ENCODE results near the gene SENP6.
A peak's percentile ranks its signal among the peaks of the same experiment; 100 is the strongest.
"Not testable (repeated sequence)": the region's sequence is repeated elsewhere in the genome, so short reads cannot be mapped to it uniquely, and the experiment has no call there.

Gene SENP6

DNA sequence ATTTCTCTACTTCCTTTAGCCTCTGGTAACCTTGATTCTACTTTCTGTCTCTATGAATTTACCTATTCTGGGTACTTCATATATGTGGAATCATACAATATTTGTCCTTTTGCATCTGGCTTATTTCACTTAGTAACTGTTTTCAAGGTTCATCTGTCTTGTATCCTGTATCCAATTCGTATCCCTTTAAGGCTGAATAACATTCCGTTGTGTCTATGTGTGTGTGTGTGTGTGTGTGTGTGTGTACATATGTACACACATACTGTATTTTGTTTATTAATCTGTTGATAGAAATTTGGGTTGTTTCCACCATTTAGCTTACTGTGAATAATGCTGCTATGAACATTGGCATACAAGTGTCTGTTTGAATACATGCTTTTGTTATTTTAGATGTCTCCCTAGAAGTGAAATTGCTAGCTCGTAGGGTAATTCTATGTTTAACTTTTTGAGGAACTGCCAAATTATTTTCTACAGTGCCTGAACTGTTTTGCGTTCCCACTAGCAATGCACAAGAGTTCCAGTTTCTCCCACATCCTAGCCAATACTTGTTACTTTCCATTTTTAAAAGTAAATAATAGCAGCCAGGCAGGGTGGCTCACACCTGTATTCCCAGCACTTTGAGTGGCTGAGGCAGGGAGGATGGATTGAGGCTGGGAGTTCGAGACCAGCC is 17.7 kb downstream of the SENP6 start:
- no peak for TF ChIP-seq POLR2AphosphoS5 (IDR thresholded peaks at IDR 0.05; ENCODE audit: low read depth, low read length)
- no peak for TF ChIP-seq POLR2A (IDR thresholded peaks at IDR 0.05; ENCODE audit: low read depth, low read length)
- no peak for TF ChIP-seq TAF1 (IDR thresholded peaks at IDR 0.05; ENCODE audit: low read depth, low read length)
- no peak for TF ChIP-seq SPI1 (IDR thresholded peaks at IDR 0.05; ENCODE audit: low read depth, low read length)
- no peak for TF ChIP-seq POU2F2 (IDR thresholded peaks at IDR 0.05; ENCODE audit: low read depth, low read length)
- no peak for TF ChIP-seq PAX5 (IDR thresholded peaks at IDR 0.05; ENCODE audit: insufficient read depth, low read length, severe bottlenecking)
- peak; percentile 78 for FAIRE-seq

DNA sequence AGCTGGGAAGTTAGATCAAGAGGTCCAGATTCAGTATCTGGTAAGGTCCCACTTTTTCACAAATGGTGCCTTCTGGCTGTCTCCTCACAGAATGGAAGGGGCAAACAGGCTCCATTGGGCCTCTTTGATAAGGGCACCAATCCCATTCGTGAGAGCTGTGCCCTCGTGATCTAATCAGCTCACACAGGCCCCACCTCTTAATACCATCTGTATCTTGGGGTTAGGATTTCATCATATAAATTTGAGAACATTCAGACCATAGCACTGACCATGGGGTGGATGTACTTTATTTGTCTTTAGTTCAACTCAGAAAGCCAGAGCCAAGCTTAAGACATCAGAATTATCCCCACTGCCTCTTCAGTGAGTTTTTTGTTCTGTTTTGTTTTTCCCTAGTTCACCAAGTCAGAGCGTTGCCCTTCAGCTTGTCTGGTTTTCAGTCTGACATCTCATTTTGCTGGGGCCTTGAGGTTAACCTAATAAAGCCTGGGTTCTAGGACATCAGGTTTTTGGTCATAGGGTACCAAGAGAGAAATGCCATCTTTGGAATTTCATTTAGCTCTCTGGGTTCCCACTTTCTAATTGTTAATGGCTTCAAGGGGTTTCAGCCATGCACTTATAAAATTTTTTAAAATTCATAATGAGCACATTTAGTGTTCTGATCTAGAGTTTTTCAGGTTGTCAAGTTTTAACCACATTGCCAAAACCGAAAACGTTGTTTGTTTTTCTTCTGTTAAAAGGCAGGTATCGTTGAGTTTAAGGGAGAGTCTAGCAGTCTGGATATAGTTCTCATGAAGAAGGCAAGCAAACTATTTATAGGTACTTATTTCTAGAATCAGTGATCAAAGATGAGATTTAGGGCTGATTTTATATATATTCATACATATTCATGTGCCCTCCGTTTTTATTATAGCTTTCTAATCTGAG is 19.0 kb downstream of the SENP6 start:
- DNase-seq (ENCODE audit: insufficient read length, low spot score) = no peak
- FAIRE-seq = no peak
- no peak for TF ChIP-seq POU2F2 (IDR thresholded peaks at IDR 0.05; ENCODE audit: low read depth, low read length)
- no peak for TF ChIP-seq POLR2A (IDR thresholded peaks at IDR 0.05; ENCODE audit: low read depth, low read length)
- TF ChIP-seq TAF1 (IDR thresholded peaks at IDR 0.05; ENCODE audit: low read depth, low read length) = no peak
- TF ChIP-seq SPI1 (IDR thresholded peaks at IDR 0.05; ENCODE audit: low read depth, low read length) = no peak

More for the DNA sequence above, 17.7 kb downstream of the SENP6 start:
- DNase-seq (ENCODE audit: insufficient read length, low spot score) = no peak

DNA sequence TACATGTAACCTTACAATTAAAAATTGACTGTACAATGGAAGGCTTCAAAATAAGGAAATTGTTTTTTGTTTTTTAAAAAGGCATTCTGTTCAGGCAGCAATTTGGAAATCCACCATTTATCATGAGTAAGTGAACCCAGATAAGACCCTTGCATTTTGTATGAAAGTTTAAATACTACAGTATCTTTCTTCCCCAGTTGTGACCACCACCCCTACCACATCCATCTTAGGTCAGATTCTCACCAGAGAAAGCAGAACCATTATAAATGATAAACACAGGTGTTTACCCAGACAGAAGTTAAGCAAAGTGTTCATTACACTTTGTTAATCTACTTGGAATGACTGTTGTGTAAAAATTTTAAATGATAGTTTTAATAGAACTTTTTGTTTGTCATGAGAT is 20.2 kb downstream of the SENP6 start:
- FAIRE-seq (no peak), DNase-seq (ENCODE audit: insufficient read length, low spot score) (no peak)
- TF ChIP-seq POLR2A (IDR thresholded peaks at IDR 0.05; ENCODE audit: low read depth, low read length) = no peak
- no peak for TF ChIP-seq SPI1 (IDR thresholded peaks at IDR 0.05; ENCODE audit: low read depth, low read length)
- TF ChIP-seq POU2F2 (IDR thresholded peaks at IDR 0.05; ENCODE audit: low read depth, low read length) = no peak
- TF ChIP-seq PAX5 (IDR thresholded peaks at IDR 0.05; ENCODE audit: insufficient read depth, low read length, severe bottlenecking) = no peak
- no peak for TF ChIP-seq TAF1 (IDR thresholded peaks at IDR 0.05; ENCODE audit: low read depth, low read length)
- no peak for TF ChIP-seq POLR2AphosphoS5 (IDR thresholded peaks at IDR 0.05; ENCODE audit: low read depth, low read length)

DNA sequence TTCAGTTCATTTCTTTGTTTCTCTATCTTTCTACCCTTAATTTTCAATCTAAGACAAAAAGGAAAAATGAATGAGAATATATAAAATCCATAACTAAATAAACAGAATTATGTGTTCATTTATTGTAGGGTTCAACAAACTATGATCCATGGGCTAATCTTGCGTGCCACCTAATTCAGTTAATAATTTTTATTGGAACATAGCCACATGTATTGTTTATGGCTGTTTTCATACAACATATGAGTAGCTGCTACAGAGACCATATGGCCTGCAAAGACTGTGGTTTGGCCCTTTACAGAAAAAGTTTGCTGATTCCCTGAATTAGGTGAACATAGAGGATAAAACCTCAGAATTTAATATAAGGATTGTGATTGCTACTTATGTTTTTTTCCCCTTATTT is 21.8 kb downstream of the SENP6 start:
- TF ChIP-seq POLR2A (IDR thresholded peaks at IDR 0.05; ENCODE audit: low read depth, low read length) (no peak), SPI1 (IDR thresholded peaks at IDR 0.05; ENCODE audit: low read depth, low read length) (no peak), TAF1 (IDR thresholded peaks at IDR 0.05; ENCODE audit: low read depth, low read length) (no peak), POLR2AphosphoS5 (IDR thresholded peaks at IDR 0.05; ENCODE audit: low read depth, low read length) (no peak), POU2F2 (IDR thresholded peaks at IDR 0.05; ENCODE audit: low read depth, low read length) (no peak), PAX5 (IDR thresholded peaks at IDR 0.05; ENCODE audit: insufficient read depth, low read length, severe bottlenecking) (no peak)
- FAIRE-seq = no peak
- DNase-seq (ENCODE audit: insufficient read length, low spot score) = no peak

DNA sequence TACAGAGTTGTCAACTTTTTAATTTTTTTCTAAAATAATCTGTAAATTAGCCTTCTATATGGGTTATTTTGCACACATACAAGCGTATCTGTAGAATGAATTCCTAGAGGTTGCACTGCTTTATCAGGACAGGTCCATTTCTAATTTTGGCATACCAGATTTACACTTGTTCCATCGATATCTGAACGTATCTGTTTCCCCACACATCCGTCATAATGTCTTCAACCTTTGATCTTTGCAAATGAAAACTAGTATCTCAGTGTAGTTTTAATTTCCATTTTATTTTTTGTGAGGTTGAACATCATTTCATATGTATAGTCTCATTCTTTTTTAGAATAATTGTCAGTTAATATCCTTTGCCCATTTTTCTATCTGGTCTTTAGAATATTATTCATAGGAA is 22.7 kb downstream of the SENP6 start:
- TF ChIP-seq POLR2AphosphoS5 (IDR thresholded peaks at IDR 0.05; ENCODE audit: low read depth, low read length) = no peak
- FAIRE-seq (no peak), DNase-seq (ENCODE audit: insufficient read length, low spot score) (no peak)

DNA sequence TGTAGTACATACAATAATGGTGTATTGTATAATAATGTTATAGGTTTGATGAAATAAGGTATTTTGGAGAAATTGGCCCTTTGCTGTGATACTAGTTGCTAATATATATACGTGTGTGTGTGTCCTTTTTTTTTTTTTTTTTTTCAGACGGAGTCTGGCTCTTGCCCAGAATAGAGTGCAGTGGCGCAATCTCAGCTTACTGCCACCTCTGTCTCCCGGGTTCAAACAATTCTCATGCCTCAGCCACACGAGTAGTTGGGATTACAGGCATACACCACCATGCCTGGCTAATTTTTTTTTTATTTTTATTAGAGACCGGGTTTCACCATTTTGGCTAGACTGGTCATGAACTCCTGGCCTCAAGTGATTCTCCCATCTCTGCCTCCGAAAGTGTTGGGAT is 23.3 kb downstream of the SENP6 start:
- FAIRE-seq = no peak
- no peak for TF ChIP-seq SPI1 (IDR thresholded peaks at IDR 0.05; ENCODE audit: low read depth, low read length)
- no peak for TF ChIP-seq POU2F2 (IDR thresholded peaks at IDR 0.05; ENCODE audit: low read depth, low read length)
- no peak for TF ChIP-seq POLR2AphosphoS5 (IDR thresholded peaks at IDR 0.05; ENCODE audit: low read depth, low read length)
- TF ChIP-seq POLR2A (IDR thresholded peaks at IDR 0.05; ENCODE audit: low read depth, low read length) = no peak
- no peak for TF ChIP-seq PAX5 (IDR thresholded peaks at IDR 0.05; ENCODE audit: insufficient read depth, low read length, severe bottlenecking)
- TF ChIP-seq TAF1 (IDR thresholded peaks at IDR 0.05; ENCODE audit: low read depth, low read length) = no peak

DNA sequence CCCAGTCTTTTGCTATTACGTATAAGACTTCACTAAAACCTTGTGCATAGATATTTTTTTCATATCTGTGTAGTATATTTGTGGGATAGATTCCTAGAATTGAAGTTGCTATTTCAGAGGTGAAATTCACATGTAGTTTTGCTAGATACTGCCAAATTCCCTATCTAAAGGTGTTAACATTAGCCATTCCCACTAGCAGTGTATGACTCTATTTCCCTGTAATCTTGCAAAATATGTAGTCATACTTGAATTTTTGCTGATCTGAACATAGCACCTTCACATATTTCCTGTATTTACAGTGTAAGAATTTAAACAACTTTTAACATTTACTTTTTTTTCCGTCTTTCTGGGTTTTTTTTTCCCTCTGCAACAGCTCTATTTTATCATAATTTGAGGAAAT is 24.9 kb downstream of the SENP6 start:
- no peak for DNase-seq (ENCODE audit: insufficient read length, low spot score)
- TF ChIP-seq SPI1 (IDR thresholded peaks at IDR 0.05; ENCODE audit: low read depth, low read length) = no peak
- TF ChIP-seq POU2F2 (IDR thresholded peaks at IDR 0.05; ENCODE audit: low read depth, low read length) = no peak
- FAIRE-seq = no peak

More for the DNA sequence above, 23.3 kb downstream of the SENP6 start:
- no peak for DNase-seq (ENCODE audit: insufficient read length, low spot score)

- FAIRE-seq; DNase-seq (ENCODE audit: insufficient read length, low spot score): not testable (repeated sequence)
These were observed 26.0 kb downstream of the SENP6 start for GRCh38 chr6:75627708-75628107.

DNA sequence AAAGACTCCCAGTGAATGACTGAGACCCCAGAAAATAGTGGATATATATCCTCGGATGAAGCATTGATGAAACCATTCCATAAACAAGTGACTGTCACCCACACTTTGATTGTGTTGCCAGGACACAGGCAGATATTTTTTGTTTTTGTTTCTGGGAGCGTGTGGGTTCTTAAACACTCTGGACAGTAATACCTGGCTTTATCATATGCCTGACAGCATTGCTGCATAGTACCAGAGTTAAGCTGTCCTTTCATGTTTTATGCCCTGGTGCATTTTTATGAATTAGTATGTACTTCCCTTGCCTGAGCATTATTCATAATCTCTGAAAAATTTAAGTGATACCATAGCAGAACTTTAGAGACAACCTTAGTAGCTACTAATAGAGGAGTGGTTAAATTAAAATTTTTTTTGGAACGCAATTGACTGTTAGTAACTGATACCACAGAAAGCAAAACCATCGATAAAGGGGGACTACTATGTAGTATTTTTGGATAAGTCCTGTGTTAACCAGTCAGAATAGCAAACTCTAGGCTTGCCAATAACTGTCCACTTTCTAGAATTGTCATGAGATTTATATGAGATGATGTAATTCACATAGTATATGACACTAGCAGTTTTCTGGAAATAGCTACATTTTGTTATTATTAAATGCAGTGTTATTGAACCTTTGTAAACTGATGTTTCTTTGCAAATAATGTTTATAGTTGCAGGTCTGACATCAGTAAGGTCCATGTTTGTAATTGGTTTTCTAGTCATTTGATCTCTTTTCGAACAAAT is 30.4 kb downstream of the SENP6 start:
- no peak for TF ChIP-seq POU2F2 (IDR thresholded peaks at IDR 0.05; ENCODE audit: low read depth, low read length)
- no peak for TF ChIP-seq PAX5 (IDR thresholded peaks at IDR 0.05; ENCODE audit: insufficient read depth, low read length, severe bottlenecking)
- FAIRE-seq (peak; percentile 45), DNase-seq (ENCODE audit: insufficient read length, low spot score) (no peak)

DNA sequence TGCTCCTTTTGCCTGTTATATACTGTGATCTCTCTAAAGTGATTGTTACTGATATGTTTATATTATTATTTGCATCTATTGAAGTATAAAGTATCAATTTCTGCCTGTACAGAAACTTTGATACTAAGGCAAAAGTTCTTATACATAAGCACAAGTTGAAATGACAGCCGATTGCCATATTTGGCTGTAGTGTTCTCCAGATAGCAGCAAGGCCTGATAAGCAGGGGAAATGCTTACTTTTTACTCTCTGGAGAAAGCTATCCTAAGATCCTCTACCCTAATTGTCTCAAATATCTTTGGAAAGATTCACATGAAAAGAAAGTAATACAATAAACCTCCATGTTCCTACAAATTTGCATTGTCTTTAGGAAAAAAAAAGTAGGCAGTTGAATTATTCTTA is 31.4 kb downstream of the SENP6 start:
- FAIRE-seq (no peak), DNase-seq (ENCODE audit: insufficient read length, low spot score) (no peak)

More for the DNA sequence above, 31.4 kb downstream of the SENP6 start:
- TF ChIP-seq POLR2AphosphoS5 (IDR thresholded peaks at IDR 0.05; ENCODE audit: low read depth, low read length) (no peak), TAF1 (IDR thresholded peaks at IDR 0.05; ENCODE audit: low read depth, low read length) (no peak), PAX5 (IDR thresholded peaks at IDR 0.05; ENCODE audit: insufficient read depth, low read length, severe bottlenecking) (no peak), POLR2A (IDR thresholded peaks at IDR 0.05; ENCODE audit: low read depth, low read length) (no peak), POU2F2 (IDR thresholded peaks at IDR 0.05; ENCODE audit: low read depth, low read length) (no peak), SPI1 (IDR thresholded peaks at IDR 0.05; ENCODE audit: low read depth, low read length) (no peak)

Measured in GM12891 (cell line).